H9 (cell line): ENCODE measurements around the gene CCDC170. TPM values are rescaled to one million over a fixed set of nuclear protein-coding genes. Genes with fewer than 3 reads are reported as not detected.

Experiments used
- DNase-seq: peaks from one replicate; pipeline ENCODE4 v3.0.0-alpha.2; 2017
- H2AFZ ChIP-seq: one replicate; pipeline ENCODE4 v1.6.1; 2013; ENCODE audit warnings: mild to moderate bottlenecking, low read length, control low read depth, moderate library complexity
- H2AK5ac ChIP-seq: 2 replicates; pipeline ENCODE4 v1.6.1; 2013; ENCODE audit warnings: low read length, control low read depth, mixed read lengths; ENCODE audit not compliant: insufficient read length
- H2BK120ac ChIP-seq: one replicate; pipeline ENCODE4 v1.6.1; 2013; ENCODE audit warnings: low read depth, mild to moderate bottlenecking, low read length, control low read depth, inconsistent platforms; ENCODE audit not compliant: poor library complexity, severe bottlenecking
- H2BK12ac ChIP-seq: 2 replicates; pipeline ENCODE4 v1.6.1; 2013; ENCODE audit warnings: low read length, control low read depth, mixed read lengths, low read depth; ENCODE audit not compliant: insufficient read length
- H2BK15ac ChIP-seq: 2 replicates; pipeline ENCODE4 v1.6.1; 2013; ENCODE audit warnings: low read depth, low read length, control low read depth
- H2BK20ac ChIP-seq: one replicate; pipeline ENCODE4 v1.6.1; 2013; ENCODE audit warnings: low read depth, mild to moderate bottlenecking, low read length, control low read depth, inconsistent platforms; ENCODE audit not compliant: poor library complexity, severe bottlenecking
- H2BK5ac ChIP-seq: 2 replicates; pipeline ENCODE4 v1.6.1; 2013; ENCODE audit warnings: low read length, control low read depth, mixed read lengths; ENCODE audit not compliant: insufficient read length
- H3K14ac ChIP-seq: 2 replicates; pipeline ENCODE4 v1.6.1; 2013; ENCODE audit warnings: low read length, control low read depth; ENCODE audit not compliant: insufficient read depth
- H3K18ac ChIP-seq: 2 replicates; pipeline ENCODE4 v1.6.1; 2013; ENCODE audit warnings: low read depth, mild to moderate bottlenecking, mixed read lengths, low read length, control low read depth; ENCODE audit not compliant: insufficient read length
- H3K23ac ChIP-seq: 2 replicates; pipeline ENCODE4 v1.6.1; 2013; ENCODE audit warnings: low read length, control low read depth, mixed read lengths, low read depth; ENCODE audit not compliant: insufficient read length
- H3K23me2 ChIP-seq: 2 replicates; pipeline ENCODE4 v1.6.1; 2013; ENCODE audit warnings: low read depth, mild to moderate bottlenecking, mixed read lengths, low read length, control low read depth; ENCODE audit not compliant: insufficient read length, poor library complexity, severe bottlenecking
- H3K27ac ChIP-seq: 2 replicates; pipeline ENCODE4 v1.5.1; 2013; ENCODE audit warnings: low read length, control low read depth, mixed read lengths, low read depth; ENCODE audit not compliant: insufficient read length
- H3K27me3 ChIP-seq: 2 replicates; pipeline ENCODE4 v1.6.1; 2013; ENCODE audit warnings: low read length, control low read depth, inconsistent platforms; ENCODE audit not compliant: insufficient read depth
- H3K4ac ChIP-seq: 2 replicates; pipeline ENCODE4 v1.6.1; 2013; ENCODE audit warnings: low read depth, mild to moderate bottlenecking, control low read depth, inconsistent platforms, low read length, moderate library complexity
- H3K4me1 ChIP-seq: 2 replicates; pipeline ENCODE4 v1.6.1; 2013; ENCODE audit warnings: low read length, control low read depth, inconsistent platforms; ENCODE audit not compliant: insufficient read depth
- H3K4me2 ChIP-seq: 2 replicates; pipeline ENCODE4 v1.6.1; 2013; ENCODE audit warnings: low read length, control low read depth, mixed read lengths; ENCODE audit not compliant: insufficient read length, insufficient read depth
- H3K56ac ChIP-seq: 2 replicates; pipeline ENCODE4 v1.6.1; 2013; ENCODE audit warnings: low read depth, mild to moderate bottlenecking, mixed read lengths, low read length, control low read depth; ENCODE audit not compliant: insufficient read length
- H3K79me1 ChIP-seq: 2 replicates; pipeline ENCODE4 v1.6.1; 2013; ENCODE audit warnings: low read depth, mild to moderate bottlenecking, moderate library complexity, low read length, control low read depth, inconsistent platforms; ENCODE audit not compliant: insufficient read depth, poor library complexity, severe bottlenecking
- H3K79me2 ChIP-seq: 2 replicates; pipeline ENCODE4 v1.6.1; 2013; ENCODE audit warnings: low read length, control low read depth, inconsistent platforms; ENCODE audit not compliant: insufficient read depth
- H3K9ac ChIP-seq: 2 replicates; pipeline ENCODE4 v1.6.1; 2013; ENCODE audit warnings: low read length, control low read depth, mixed read lengths; ENCODE audit not compliant: insufficient read length; ENCODE audit errors: extremely low read depth
- H3K9me3 ChIP-seq: one replicate; pipeline ENCODE4 v1.6.1; 2013; ENCODE audit warnings: low read depth, low read length, inconsistent platforms; ENCODE audit not compliant: control insufficient read depth
- H3T11ph ChIP-seq: one replicate; pipeline ENCODE4 v1.6.1; 2013; ENCODE audit warnings: mild to moderate bottlenecking, low read length, control low read depth, inconsistent platforms
- H4K20me1 ChIP-seq: one replicate; pipeline ENCODE4 v1.6.1; 2013; ENCODE audit not compliant: control insufficient read depth, insufficient read length, insufficient read depth
- H4K5ac ChIP-seq: 2 replicates; pipeline ENCODE4 v1.6.1; 2013; ENCODE audit warnings: low read depth, mild to moderate bottlenecking, mixed read lengths, low read length, control low read depth; ENCODE audit not compliant: insufficient read length
- H4K8ac ChIP-seq: replicated peaks from 2 replicates; pipeline ENCODE4 v1.6.1; 2013; ENCODE audit warnings: low read length, control low read depth, mixed read lengths, low read depth; ENCODE audit not compliant: insufficient read length
- H4K91ac ChIP-seq: 2 replicates; pipeline ENCODE4 v1.6.1; 2013; ENCODE audit warnings: low read depth, mild to moderate bottlenecking, moderate library complexity, mixed read lengths, low read length, control low read depth; ENCODE audit not compliant: insufficient read length
- H3K27ac Mint-ChIP-seq, 3 experiments: 2 replicates in 2 of 3; 3 replicates in 1 of 3; pipeline ENCODE4 v1.8.0; 2020 to 2021; ENCODE audit warnings: mixed read lengths in 3 of 3, mild to moderate bottlenecking in 1 of 3, moderate library complexity in 1 of 3
- H3K27me3 Mint-ChIP-seq: 2 replicates; pipeline ENCODE4 v1.8.0; 2021; ENCODE audit warnings: low read depth, mild to moderate bottlenecking, moderate library complexity, mixed read lengths
- H3K36me3 Mint-ChIP-seq, 3 experiments: 2 replicates in 2 of 3; 3 replicates in 1 of 3; pipeline ENCODE4 v1.8.0; 2020 to 2021; ENCODE audit warnings: low read depth in 3 of 3, mixed read lengths in 3 of 3; ENCODE audit not compliant: insufficient read depth in 1 of 3
- H3K4me1 Mint-ChIP-seq, 2 experiments: 2 replicates each; pipeline ENCODE4 v1.8.0; 2020; ENCODE audit warnings: mixed read lengths in 2 of 2
- H3K4me3 Mint-ChIP-seq, 2 experiments: 2 replicates in 1 of 2; 3 replicates in 1 of 2; pipeline ENCODE4 v1.8.0; 2020 to 2021; ENCODE audit warnings: mild to moderate bottlenecking in 2 of 2, mixed read lengths in 2 of 2, moderate library complexity in 1 of 2
- H3K9me3 Mint-ChIP-seq, 2 experiments: 2 replicates in 1 of 2; 3 replicates in 1 of 2; pipeline ENCODE4 v1.8.0; 2020; ENCODE audit warnings: mild to moderate bottlenecking in 2 of 2, mixed read lengths in 2 of 2, moderate library complexity in 1 of 2
- WGBS: extraction: QIAGEN DNeasy Blood & Tissue Kit; methylation state at CpG from one replicate; pipeline ENCODE4 v1.1.7; 2013; ENCODE audit warnings: missing lambda C conversion rate, low lambda C conversion rate, mixed read lengths; ENCODE audit not compliant: insufficient read length; ENCODE audit errors: extremely low coverage; 5-methylcytosine and 5-hydroxymethylcytosine counted together
- total RNA-seq: library from RNA; stranded (reverse); gene quantifications from 2 replicates; pipeline ENCODE4 v1.2.1, GENCODE V29; 2021
- TF ChIP-seq, protein P1 (sequence below): fragments of 200-600 bp; sonication (generic); conservative IDR thresholded peaks from 3 replicates; pipeline ENCODE4 v1.8.0; 2021; ENCODE audit warnings: antibody characterized with exemption, mild to moderate bottlenecking

The CCDC170 gene
- total RNA-seq, 1 experiment from 2014 or later: 0.07 TPM

DNA sequence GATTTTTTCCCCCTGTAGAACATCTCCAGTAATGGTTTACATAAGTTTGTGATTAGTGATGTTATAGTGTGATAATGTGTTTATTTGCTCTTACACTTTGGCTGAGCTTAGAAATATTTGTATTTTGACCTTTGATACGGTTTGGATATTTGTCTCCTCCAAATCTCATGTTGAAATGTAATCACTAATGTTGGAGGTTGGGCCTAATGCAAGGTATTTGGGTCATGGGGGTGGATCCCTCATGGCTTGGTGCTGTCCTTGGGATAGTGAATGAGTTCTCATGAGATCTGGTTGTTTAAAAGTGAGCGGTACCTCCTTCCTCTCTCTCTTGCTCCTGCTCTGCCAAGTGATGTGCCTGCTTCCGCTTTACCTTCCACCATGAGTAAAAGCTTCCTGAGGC lies 147.2 kb downstream of the CCDC170 start:
- H4K91ac ChIP-seq: no peak overlapping the region
- H3T11ph ChIP-seq: no peak overlapping the region
- H3K23ac ChIP-seq: no peak overlapping the region
- H3K4ac ChIP-seq: no peak overlapping the region
- H3K27ac ChIP-seq: no peak overlapping the region
- no peaks in the 10 kb centered on the region for H3K9me3 ChIP-seq
- DNase-seq: no peak
- H3K56ac ChIP-seq: no peak overlapping the region
- no peak overlapping the region for H2AFZ ChIP-seq
- no peak overlapping the region for H2BK120ac ChIP-seq
- H3K4me1 Mint-ChIP-seq: 0 out of 4 replicates have a peak, but pooled peaks cover 0 to 4% of the 10 kb centered on the region in 2 experiments
- no peak overlapping the region for H4K8ac ChIP-seq
- TF ChIP-seq, protein P1, sequence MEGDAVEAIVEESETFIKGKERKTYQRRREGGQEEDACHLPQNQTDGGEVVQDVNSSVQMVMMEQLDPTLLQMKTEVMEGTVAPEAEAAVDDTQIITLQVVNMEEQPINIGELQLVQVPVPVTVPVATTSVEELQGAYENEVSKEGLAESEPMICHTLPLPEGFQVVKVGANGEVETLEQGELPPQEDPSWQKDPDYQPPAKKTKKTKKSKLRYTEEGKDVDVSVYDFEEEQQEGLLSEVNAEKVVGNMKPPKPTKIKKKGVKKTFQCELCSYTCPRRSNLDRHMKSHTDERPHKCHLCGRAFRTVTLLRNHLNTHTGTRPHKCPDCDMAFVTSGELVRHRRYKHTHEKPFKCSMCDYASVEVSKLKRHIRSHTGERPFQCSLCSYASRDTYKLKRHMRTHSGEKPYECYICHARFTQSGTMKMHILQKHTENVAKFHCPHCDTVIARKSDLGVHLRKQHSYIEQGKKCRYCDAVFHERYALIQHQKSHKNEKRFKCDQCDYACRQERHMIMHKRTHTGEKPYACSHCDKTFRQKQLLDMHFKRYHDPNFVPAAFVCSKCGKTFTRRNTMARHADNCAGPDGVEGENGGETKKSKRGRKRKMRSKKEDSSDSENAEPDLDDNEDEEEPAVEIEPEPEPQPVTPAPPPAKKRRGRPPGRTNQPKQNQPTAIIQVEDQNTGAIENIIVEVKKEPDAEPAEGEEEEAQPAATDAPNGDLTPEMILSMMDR: no peak
- H3K27ac Mint-ChIP-seq: no peak overlapping the region
- H2BK12ac ChIP-seq: no peak overlapping the region
- H3K4me2 ChIP-seq: no peak overlapping the region
- H3K9me3 Mint-ChIP-seq: no peaks in the 10 kb centered on the region; a peak in 1 of 5 replicates
- no peaks in the 10 kb centered on the region for H3K79me1 ChIP-seq
- no peak overlapping the region for H3K9ac ChIP-seq
- H2BK5ac ChIP-seq: no peak overlapping the region
- no peak overlapping the region for H3K4me3 Mint-ChIP-seq
- H3K27me3 Mint-ChIP-seq: no peaks in the 10 kb centered on the region
- no peak overlapping the region for H2BK15ac ChIP-seq
- no peak overlapping the region for H2BK20ac ChIP-seq
- no peaks in the 10 kb centered on the region for H3K23me2 ChIP-seq
- H3K18ac ChIP-seq: no peak overlapping the region
- no peak overlapping the region for H2AK5ac ChIP-seq
- no peaks in the 10 kb centered on the region for H4K20me1 ChIP-seq
- no CpG with 5 or more reads among the region's 3 CpGs for WGBS
- H4K5ac ChIP-seq: no peak overlapping the region
- no peaks in the 10 kb centered on the region for H3K79me2 ChIP-seq
- no peaks in the 10 kb centered on the region for H3K36me3 Mint-ChIP-seq
- no peaks in the 10 kb centered on the region for H3K4me1 ChIP-seq
- no peaks in the 10 kb centered on the region for H3K27me3 ChIP-seq
- H3K14ac ChIP-seq: no peak overlapping the region
